Urothelium cell line (cell line): ENCODE data around the gene SIL1.
"Not testable (repeated sequence)": the region's sequence is repeated elsewhere in the genome, so short reads cannot be mapped to it uniquely, and the experiment has no call there.

Experiments
- DNase-seq: peaks from one replicate; pipeline ENCODE4 v3.0.0; 2011; ENCODE audit warnings: low spot score, mixed read lengths
- FAIRE-seq: peaks from 2 replicates; lab custom pipeline; 2011; peaks lifted over from hg19 to GRCh38; lab: Jason Lieb, UNC

The SIL1 gene

GRCh38 chr5:139204196-139204595 lies 6.0 kb upstream of the SIL1 start:
- FAIRE-seq = no peak
- no peak for DNase-seq

- FAIRE-seq = no peak
- no peak for DNase-seq
These were observed 1.2 kb upstream of the SIL1 start for GRCh38 chr5:139199321-139199720.

GRCh38 chr5:139196296-139196956 lies 1.7 kb downstream of the SIL1 start:
- FAIRE-seq (no peak), DNase-seq (no peak)

- FAIRE-seq (no peak), DNase-seq (no peak)
These were observed 3.7 kb downstream of the SIL1 start for GRCh38 chr5:139194486-139194885.

- DNase-seq (no peak), FAIRE-seq (no peak)
These were observed 4.2 kb downstream of the SIL1 start for GRCh38 chr5:139193928-139194327.

GRCh38 chr5:139192906-139193305 lies 5.3 kb downstream of the SIL1 start:
- DNase-seq, FAIRE-seq: not testable (repeated sequence)

GRCh38 chr5:139191954-139192353 lies 6.2 kb downstream of the SIL1 start:
- not testable (repeated sequence) for DNase-seq, FAIRE-seq

- DNase-seq (no peak), FAIRE-seq (no peak)
These were observed 8.0 kb downstream of the SIL1 start for GRCh38 chr5:139190125-139190524.

GRCh38 chr5:139188558-139189270 lies 9.5 kb downstream of the SIL1 start:
- FAIRE-seq (no peak), DNase-seq (no peak)

GRCh38 chr5:139186752-139187326 lies 11.3 kb downstream of the SIL1 start:
- DNase-seq (no peak), FAIRE-seq (no peak)

- DNase-seq (no peak), FAIRE-seq (no peak)
These were observed 11.9 kb downstream of the SIL1 start for GRCh38 chr5:139186261-139186660.

- no peak for FAIRE-seq
These were observed 12.6 kb downstream of the SIL1 start for GRCh38 chr5:139185589-139185988.

GRCh38 chr5:139183502-139183901 lies 14.7 kb downstream of the SIL1 start:
- DNase-seq (no peak), FAIRE-seq (no peak)

More at GRCh38 chr5:139185589-139185988, 12.6 kb downstream of the SIL1 start:
- no peak for DNase-seq

- no peak for FAIRE-seq
- DNase-seq = no peak
These were observed 15.5 kb downstream of the SIL1 start for GRCh38 chr5:139182528-139183296.

- peak; percentile 13 for DNase-seq
These were observed 16.2 kb downstream of the SIL1 start for GRCh38 chr5:139181835-139182452.

GRCh38 chr5:139181322-139181730 lies 16.8 kb downstream of the SIL1 start:
- FAIRE-seq = no peak

More at GRCh38 chr5:139181835-139182452, 16.2 kb downstream of the SIL1 start:
- FAIRE-seq = no peak

GRCh38 chr5:139180850-139181249 lies 17.3 kb downstream of the SIL1 start:
- no peak for DNase-seq
- no peak for FAIRE-seq

More at GRCh38 chr5:139181322-139181730, 16.8 kb downstream of the SIL1 start:
- no peak for DNase-seq

- DNase-seq, FAIRE-seq: not testable (repeated sequence)
These were observed 18.2 kb downstream of the SIL1 start for GRCh38 chr5:139179778-139180513.

GRCh38 chr5:139178935-139179334 lies 19.2 kb downstream of the SIL1 start:
- no peak for FAIRE-seq
- peak; percentile 18 for DNase-seq

GRCh38 chr5:139178589-139178917 lies 19.6 kb downstream of the SIL1 start:
- DNase-seq = no peak
- no peak for FAIRE-seq
